Measurements from ENCODE around the gene ARRDC1. TPM values are rescaled to one million over a fixed set of nuclear protein-coding genes. Genes with fewer than 3 reads are reported as not detected.
"Not testable (repeated sequence)": the region's sequence is repeated elsewhere in the genome, so short reads cannot be mapped to it uniquely, and the experiment has no call there.

Gene ARRDC1
- total RNA-seq, 2 donors from 2014 or later: 34.4 to 40.9 TPM

- DNase-seq (ENCODE audit: low spot score in 2 of 2): no peak
- peaks cover 19 to 20% of the 10 kb centered on the region in 2 donors for H3K36me3 Mint-ChIP-seq
- peak overlapping the region; percentile 17 to 82 for H3K27ac Mint-ChIP-seq
- H3K9me3 Mint-ChIP-seq: no peaks in the 10 kb centered on the region
- ATAC-seq: no peak
Observed at GRCh38 chr9:137620048-137620405, 14.5 kb downstream of the ARRDC1 start.

GRCh38 chr9:137620581-137620980 is 15.1 kb downstream of the ARRDC1 start:
- H3K36me3 Mint-ChIP-seq: peaks cover 20 to 24% of the 10 kb centered on the region in 2 donors
- H3K27ac Mint-ChIP-seq: peak overlapping the region in 1 of 2 donors; percentile 37
- ATAC-seq (no peak), DNase-seq (ENCODE audit: low spot score in 2 of 2) (no peak)
- H3K9me3 Mint-ChIP-seq: no peaks in the 10 kb centered on the region

GRCh38 chr9:137621131-137621757 is 15.8 kb downstream of the ARRDC1 start:
- H3K9me3 Mint-ChIP-seq: no peaks in the 10 kb centered on the region
- no peak overlapping the region for H3K27ac Mint-ChIP-seq
- DNase-seq (ENCODE audit: low spot score in 2 of 2) (no peak), ATAC-seq (no peak)
- H3K36me3 Mint-ChIP-seq: peaks cover 20 to 26% of the 10 kb centered on the region in 2 donors

- H3K27ac Mint-ChIP-seq: peak overlapping the region in 1 of 2 donors; percentile 77
- not testable (repeated sequence) for ATAC-seq; H3K9me3 Mint-ChIP-seq; DNase-seq (ENCODE audit: low spot score in 2 of 2)
- H3K36me3 Mint-ChIP-seq: peaks cover 19 to 30% of the 10 kb centered on the region in 2 donors
Observed at GRCh38 chr9:137622211-137622610, 16.7 kb downstream of the ARRDC1 start.

GRCh38 chr9:137626464-137626863 is 21.0 kb downstream of the ARRDC1 start:
- Mint-ChIP-seq H3K36me3 (peaks cover 0 to 29% of the 10 kb centered on the region in 2 donors), H3K9me3 (no peaks in the 10 kb centered on the region), H3K27ac (no peak overlapping the region)
- ATAC-seq (no peak), DNase-seq (ENCODE audit: low spot score in 2 of 2) (no peak)

- H3K9me3 Mint-ChIP-seq; DNase-seq (ENCODE audit: low spot score in 2 of 2); H3K27ac Mint-ChIP-seq; ATAC-seq: not testable (repeated sequence)
- peaks cover 0 to 29% of the 10 kb centered on the region in 2 donors for H3K36me3 Mint-ChIP-seq
Observed at GRCh38 chr9:137627406-137627805, 21.9 kb downstream of the ARRDC1 start.

GRCh38 chr9:137630126-137630525 is 24.6 kb downstream of the ARRDC1 start:
- no peak for ATAC-seq
- Mint-ChIP-seq H3K36me3 (peaks cover 0 to 21% of the 10 kb centered on the region in 2 donors), H3K27ac (peak overlapping the region in 1 of 2 donors; percentile 8), H3K9me3 (no peaks in the 10 kb centered on the region)
- DNase-seq (ENCODE audit: low spot score in 2 of 2): no peak

GRCh38 chr9:137630679-137631078 is 25.2 kb downstream of the ARRDC1 start:
- Mint-ChIP-seq H3K27ac (no peak overlapping the region), H3K36me3 (peaks cover 0 to 15% of the 10 kb centered on the region in 2 donors), H3K9me3 (no peaks in the 10 kb centered on the region)
- ATAC-seq (no peak), DNase-seq (ENCODE audit: low spot score in 2 of 2) (no peak)

GRCh38 chr9:137631345-137632229 is 26.1 kb downstream of the ARRDC1 start:
- Mint-ChIP-seq H3K27ac (no peak overlapping the region), H3K36me3 (peaks cover 0 to 16% of the 10 kb centered on the region in 2 donors), H3K9me3 (no peaks in the 10 kb centered on the region)
- ATAC-seq (no peak), DNase-seq (ENCODE audit: low spot score in 2 of 2) (no peak)

GRCh38 chr9:137632230-137633161 is 27.0 kb downstream of the ARRDC1 start:
- ATAC-seq: no peak

GRCh38 chr9:137634016-137634415 is 28.5 kb downstream of the ARRDC1 start:
- Mint-ChIP-seq H3K36me3 (peaks cover 0 to 5% of the 10 kb centered on the region in 2 donors), H3K9me3 (no peaks in the 10 kb centered on the region), H3K27ac (no peak overlapping the region)
- ATAC-seq: no peak
- no peak for DNase-seq (ENCODE audit: low spot score in 2 of 2)

More at GRCh38 chr9:137632230-137633161, 27.0 kb downstream of the ARRDC1 start:
- Mint-ChIP-seq H3K27ac (peak overlapping the region in 1 of 2 donors; percentile 61), H3K36me3 (peaks cover 0 to 14% of the 10 kb centered on the region in 2 donors), H3K9me3 (no peaks in the 10 kb centered on the region)
- DNase-seq (ENCODE audit: low spot score in 2 of 2): no peak

- no peak for DNase-seq (ENCODE audit: low spot score in 2 of 2)
- Mint-ChIP-seq H3K27ac (peak overlapping the region; percentile 84), H3K9me3 (no peaks in the 10 kb centered on the region), H3K36me3 (peaks cover under 1 to 15% of the 10 kb centered on the region in 2 donors)
- ATAC-seq: no peak
Observed at GRCh38 chr9:137638680-137639079, 33.2 kb downstream of the ARRDC1 start.

- peak overlapping the region; percentile 84 for H3K27ac Mint-ChIP-seq
- no peaks in the 10 kb centered on the region for H3K9me3 Mint-ChIP-seq
- DNase-seq (ENCODE audit: low spot score in 2 of 2) (no peak), ATAC-seq (peak; percentile 65 to 78)
- H3K36me3 Mint-ChIP-seq: peaks cover 4 to 18% of the 10 kb centered on the region in 2 donors
Observed at GRCh38 chr9:137639303-137640051, 34.0 kb downstream of the ARRDC1 start.

- Mint-ChIP-seq H3K27ac (peak overlapping the region in 1 of 2 donors; percentile 52), H3K9me3 (no peaks in the 10 kb centered on the region), H3K36me3 (peaks cover 4 to 18% of the 10 kb centered on the region in 2 donors)
- ATAC-seq: no peak
- DNase-seq (ENCODE audit: low spot score in 2 of 2): no peak
Observed at GRCh38 chr9:137640862-137641261, 35.4 kb downstream of the ARRDC1 start.

GRCh38 chr9:137642118-137642601 is 36.7 kb downstream of the ARRDC1 start:
- DNase-seq (ENCODE audit: low spot score in 2 of 2): no peak
- H3K9me3 Mint-ChIP-seq: no peaks in the 10 kb centered on the region
- peaks cover 4 to 25% of the 10 kb centered on the region in 2 donors for H3K36me3 Mint-ChIP-seq
- no peak for ATAC-seq
- no peak overlapping the region for H3K27ac Mint-ChIP-seq

- Mint-ChIP-seq H3K9me3 (no peaks in the 10 kb centered on the region), H3K36me3 (peaks cover 4 to 31% of the 10 kb centered on the region in 2 donors), H3K27ac (no peak overlapping the region)
- DNase-seq (ENCODE audit: low spot score in 2 of 2): no peak
- no peak for ATAC-seq
Observed at GRCh38 chr9:137642892-137643291, 37.4 kb downstream of the ARRDC1 start.
